IPS-15b (cell line): ENCODE data around the gene DNPH1.

ENCODE experiments used
- H3K27me3 ChIP-seq: one replicate; pipeline ENCODE4 v1.6.1; 2013; ENCODE audit warnings: low read length; ENCODE audit not compliant: control insufficient read depth, insufficient read depth
- H3K36me3 ChIP-seq: one replicate; pipeline ENCODE4 v1.6.1; 2013; ENCODE audit warnings: low read length; ENCODE audit not compliant: control insufficient read depth, insufficient read depth
- H3K4me1 ChIP-seq: one replicate; pipeline ENCODE4 v1.6.1; 2013; ENCODE audit warnings: mild to moderate bottlenecking, low read length; ENCODE audit not compliant: control insufficient read depth, insufficient read depth
- H3K4me3 ChIP-seq: one replicate; pipeline ENCODE4 v1.5.1; 2013; ENCODE audit warnings: low read depth, low read length
- H3K9ac ChIP-seq: one replicate; pipeline ENCODE4 v1.6.1; 2013; ENCODE audit warnings: low read depth, mild to moderate bottlenecking, low read length
- H3K9me3 ChIP-seq: one replicate; pipeline ENCODE4 v1.6.1; 2013; ENCODE audit warnings: mild to moderate bottlenecking, low read length; ENCODE audit not compliant: control insufficient read depth, insufficient read depth

DNPH1 gene

GRCh38 chr6:43228951-43229802 is at the start of gene DNPH1:
Gene DNPH1 (minus strand): TSS chr6:43229481. CDS start chr6:43229456, 25 bp downstream.
- Histone ChIP-seq H3K36me3 (peaks cover 3% of the 10 kb centered on the region), H3K9me3 (no peaks in the 10 kb centered on the region), H3K4me3 (peak within 1 kb of the TSS; percentile 56), H3K9ac (peak within 1 kb of the TSS; percentile 70), H3K4me1 (peaks cover 4% of the 10 kb centered on the region), H3K27me3 (peaks cover 21% of the 10 kb centered on the region)

DNA sequence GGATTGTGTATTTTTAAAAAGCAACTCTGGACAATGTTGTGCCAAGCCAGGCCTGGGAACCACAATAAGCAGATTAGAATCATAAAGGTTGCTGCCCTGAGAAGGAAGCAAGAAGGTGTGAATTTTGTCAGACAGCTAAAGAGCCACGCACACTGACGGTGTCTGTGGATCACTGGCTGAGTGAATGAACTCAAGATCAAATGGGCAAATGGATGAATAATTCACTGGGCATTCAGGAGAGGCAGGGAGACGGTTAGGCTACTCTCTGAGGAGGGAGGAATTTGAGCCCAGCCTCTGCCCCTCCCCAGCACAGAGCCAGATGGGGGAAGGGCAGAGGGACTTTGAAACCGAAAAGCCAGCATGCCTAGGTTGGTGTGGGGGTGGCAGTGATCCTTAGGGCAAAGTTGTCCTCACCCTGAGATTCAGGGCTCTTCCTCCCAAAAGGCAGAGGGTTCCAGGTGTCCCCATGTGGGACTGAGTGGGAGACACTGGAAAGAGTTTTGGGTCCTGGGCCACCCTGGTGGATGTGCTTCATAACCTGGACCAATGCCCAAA is 49.3 kb upstream of the DNPH1 start:
- H3K9ac ChIP-seq, result no peak overlapping the region
- peaks cover 40% of the 10 kb centered on the region for H3K27me3 ChIP-seq
- no peaks in the 10 kb centered on the region for H3K36me3 ChIP-seq
- H3K4me3 ChIP-seq, result no peak overlapping the region
- peaks cover 12% of the 10 kb centered on the region for H3K4me1 ChIP-seq
- no peaks in the 10 kb centered on the region for H3K9me3 ChIP-seq

- no peak overlapping the region for H3K4me3 ChIP-seq
- no peak overlapping the region for H3K9ac ChIP-seq
- no peaks in the 10 kb centered on the region for H3K9me3 ChIP-seq
- peaks cover 12% of the 10 kb centered on the region for H3K4me1 ChIP-seq
- no peaks in the 10 kb centered on the region for H3K36me3 ChIP-seq
- peaks cover 47% of the 10 kb centered on the region for H3K27me3 ChIP-seq
Measured at GRCh38 chr6:43277643-43278523, 48.6 kb upstream of the DNPH1 start.

GRCh38 chr6:43277306-43277642 is 48.0 kb upstream of the DNPH1 start:
- peaks cover 12% of the 10 kb centered on the region for H3K4me1 ChIP-seq
- H3K9ac ChIP-seq, result no peak overlapping the region
- no peak overlapping the region for H3K4me3 ChIP-seq
- H3K27me3 ChIP-seq, result peaks cover 53% of the 10 kb centered on the region
- H3K36me3 ChIP-seq, result no peaks in the 10 kb centered on the region
- H3K9me3 ChIP-seq, result no peaks in the 10 kb centered on the region

DNA sequence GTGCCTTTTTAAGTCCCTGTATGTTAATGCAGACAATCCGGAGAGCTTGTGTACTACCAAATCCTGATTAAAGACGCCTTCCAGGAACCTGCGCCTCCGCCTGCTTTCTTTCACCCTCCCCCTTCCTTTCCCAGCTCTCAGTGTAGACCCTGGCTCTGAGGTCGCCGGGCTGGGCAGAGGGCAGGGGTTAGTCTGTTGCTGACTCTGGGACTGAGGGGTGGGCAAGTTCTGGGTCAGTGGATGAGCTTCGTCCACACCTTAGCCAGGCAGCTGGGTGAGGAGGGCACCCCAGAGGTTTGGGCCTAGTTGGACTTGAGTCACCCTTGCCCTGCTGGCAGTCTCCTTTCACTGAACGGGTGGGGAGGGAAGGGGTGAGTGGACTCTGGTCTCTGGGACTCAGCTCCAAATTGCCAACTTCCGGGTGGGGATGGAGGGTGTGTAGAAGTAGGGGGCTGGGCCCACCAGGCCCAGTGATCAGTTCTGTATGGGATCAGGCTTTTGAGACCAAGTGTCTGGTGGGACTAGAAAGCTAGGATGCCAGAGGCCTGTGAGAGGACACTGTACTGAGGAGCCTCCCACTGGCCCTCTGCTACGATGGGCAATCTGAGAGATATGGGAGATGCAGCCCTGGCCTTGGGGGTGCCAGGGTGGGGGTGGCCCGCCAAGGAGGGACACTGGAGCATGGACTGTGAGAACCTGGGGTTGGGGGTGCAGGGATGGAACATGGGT is 47.5 kb upstream of the DNPH1 start:
- no peak overlapping the region for H3K9ac ChIP-seq
- H3K4me3 ChIP-seq, result peak overlapping the region; percentile 23

GRCh38 chr6:43275801-43276576 is 46.7 kb upstream of the DNPH1 start:
- H3K36me3 ChIP-seq, result no peaks in the 10 kb centered on the region
- H3K9me3 ChIP-seq, result no peaks in the 10 kb centered on the region
- H3K27me3 ChIP-seq, result peaks cover 61% of the 10 kb centered on the region
- peaks cover 12% of the 10 kb centered on the region for H3K4me1 ChIP-seq
- peak overlapping the region; percentile 23 for H3K4me3 ChIP-seq
- no peak overlapping the region for H3K9ac ChIP-seq

More for the DNA sequence above, 47.5 kb upstream of the DNPH1 start:
- no peaks in the 10 kb centered on the region for H3K36me3 ChIP-seq
- no peaks in the 10 kb centered on the region for H3K9me3 ChIP-seq
- H3K27me3 ChIP-seq, result peaks cover 58% of the 10 kb centered on the region
- H3K4me1 ChIP-seq, result peaks cover 12% of the 10 kb centered on the region

DNA sequence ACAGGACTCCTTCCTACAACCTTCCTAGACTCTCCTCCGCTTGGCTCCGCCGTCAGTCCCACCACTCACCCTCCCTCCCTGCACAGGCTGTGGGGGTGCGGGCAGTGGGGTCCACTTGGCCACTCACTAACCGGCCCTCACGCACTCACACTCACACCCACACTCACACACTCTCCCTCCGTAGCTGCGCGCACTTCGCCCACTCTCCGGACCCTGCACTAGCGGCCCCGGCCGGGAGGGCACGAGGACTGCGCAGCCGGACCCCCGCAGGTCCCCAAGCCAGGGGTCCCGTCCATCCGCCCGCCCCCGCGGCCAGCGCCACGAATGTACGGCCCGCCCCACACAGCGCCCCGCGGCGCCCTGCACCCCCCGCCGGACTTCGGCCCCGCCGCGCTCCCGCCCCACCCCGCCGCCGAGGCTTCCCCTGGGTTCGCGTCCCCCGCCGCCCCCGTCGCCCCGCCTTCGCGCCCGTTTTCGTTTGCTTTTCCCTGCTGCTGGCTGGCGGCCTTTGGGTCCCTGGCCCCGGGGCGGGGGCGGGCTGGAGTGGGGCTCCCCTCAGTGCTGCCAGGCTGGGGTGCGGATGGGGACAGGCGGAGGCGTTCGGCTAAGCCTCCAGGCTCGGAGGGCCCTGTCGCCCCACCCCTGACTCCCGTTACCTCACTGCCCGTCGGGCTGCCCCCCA is 45.8 kb upstream of the DNPH1 start:
- Histone ChIP-seq H3K4me1 (peaks cover 16% of the 10 kb centered on the region), H3K9ac (no peak overlapping the region), H3K4me3 (peak overlapping the region; percentile 58), H3K27me3 (peaks cover 70% of the 10 kb centered on the region), H3K36me3 (no peaks in the 10 kb centered on the region), H3K9me3 (no peaks in the 10 kb centered on the region)

- no peak overlapping the region for H3K9ac ChIP-seq
- H3K4me1 ChIP-seq, result peaks cover 16% of the 10 kb centered on the region
- no peaks in the 10 kb centered on the region for H3K36me3 ChIP-seq
- H3K27me3 ChIP-seq, result peaks cover 75% of the 10 kb centered on the region
- no peaks in the 10 kb centered on the region for H3K9me3 ChIP-seq
- H3K4me3 ChIP-seq, result peak overlapping the region; percentile 58
Measured at GRCh38 chr6:43274127-43274915, 45.0 kb upstream of the DNPH1 start.

DNA sequence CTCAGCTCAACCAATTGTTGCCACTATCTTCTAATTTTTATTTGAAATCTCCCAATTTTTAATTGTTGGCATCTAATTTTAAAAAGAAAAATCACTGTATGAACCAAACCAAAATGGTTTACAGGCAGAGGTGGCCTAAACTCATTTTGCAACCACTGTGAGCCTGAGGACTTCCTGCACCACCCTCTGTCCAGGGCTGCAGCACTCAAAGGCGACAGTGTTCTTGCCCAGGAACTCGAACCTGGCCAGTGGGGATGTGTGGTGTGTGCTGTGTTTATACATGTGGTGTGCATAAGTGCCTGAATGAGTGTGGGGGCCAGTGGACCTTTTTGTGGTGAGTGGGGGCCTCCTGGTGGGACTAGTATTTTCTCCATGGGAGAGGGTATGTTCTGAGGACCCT is 44.4 kb upstream of the DNPH1 start:
- H3K36me3 ChIP-seq, result no peaks in the 10 kb centered on the region
- no peaks in the 10 kb centered on the region for H3K9me3 ChIP-seq
- H3K27me3 ChIP-seq, result peaks cover 78% of the 10 kb centered on the region
- H3K4me3 ChIP-seq, result peak overlapping the region; percentile 8
- peaks cover 11% of the 10 kb centered on the region for H3K4me1 ChIP-seq
- H3K9ac ChIP-seq, result no peak overlapping the region

DNA sequence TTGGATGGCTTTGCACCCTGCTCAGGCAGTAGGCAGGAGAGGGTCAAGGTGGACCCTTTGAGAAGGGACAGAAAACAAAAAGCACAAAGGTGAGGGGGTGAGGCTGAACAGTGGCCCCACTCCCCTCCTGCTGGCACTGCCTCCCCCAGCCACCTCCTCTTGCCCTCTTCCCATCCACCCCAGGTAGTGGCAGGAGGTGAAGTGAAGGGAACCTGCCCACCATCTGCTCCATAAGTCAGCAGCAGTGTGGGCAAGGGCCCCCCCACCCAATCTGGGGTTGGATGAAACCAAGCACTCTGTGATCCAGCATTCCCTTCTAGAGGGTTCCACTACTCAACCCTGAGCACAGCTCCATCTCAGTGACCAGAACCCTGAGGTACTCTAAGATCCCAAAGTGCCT is 42.7 kb upstream of the DNPH1 start:
- Histone ChIP-seq H3K27me3 (peaks cover 78% of the 10 kb centered on the region), H3K9ac (no peak overlapping the region), H3K36me3 (no peaks in the 10 kb centered on the region), H3K4me1 (peaks cover 13% of the 10 kb centered on the region), H3K4me3 (no peak overlapping the region), H3K9me3 (no peaks in the 10 kb centered on the region)
